OCI-LY7 (cell line): ENCODE measurements around the gene SNAP29. TPM values are rescaled to one million over a fixed set of nuclear protein-coding genes. Genes with fewer than 3 reads are reported as not detected.

Experiments used
- BruUV-seq: library from RNA; stranded (reverse); fragments of 400-500 nt; replicated peaks from 2 replicates; lab custom pipeline; 2021; lab: Mats Ljungman, UMichigan
- CTCF ChIA-PET: fragments of 300-600 bp; sonication (Branson Sonifier 250); formaldehyde crosslinking; loops from one replicate; lab custom pipeline; 2022; ENCODE audit warnings: antibody characterized with exemption; ENCODE audit not compliant: unreplicated experiment; lab: Charles Lee
- POLR2A ChIA-PET: fragments of 300-600 bp; sonication (Branson Sonifier 250); formaldehyde crosslinking; loops from one replicate; lab custom pipeline; 2022; ENCODE audit warnings: antibody characterized with exemption; lab: Charles Lee
- DNase-seq: peaks from one replicate; pipeline ENCODE4 v3.0.0-alpha.2; 2015; ENCODE audit warnings: low spot score
- H2AFZ ChIP-seq: fragments of 200-600 bp; sonication (generic), shearing (Covaris generic); 2 replicates; pipeline ENCODE4 v1.6.1; 2014; ENCODE audit warnings: mild to moderate bottlenecking, antibody characterized with exemption, low read length, moderate library complexity
- H3K27ac ChIP-seq: fragments of 200-600 bp; sonication (generic); 2 replicates; pipeline ENCODE4 v1.5.1; 2014; ENCODE audit warnings: mixed run types, low read depth, mild to moderate bottlenecking, moderate library complexity, low read length, inconsistent platforms; ENCODE audit not compliant: poor library complexity, severe bottlenecking
- H3K36me3 ChIP-seq: fragments of 200-600 bp; sonication (generic); 2 replicates; pipeline ENCODE4 v1.6.1; 2014; ENCODE audit warnings: mild to moderate bottlenecking, antibody characterized with exemption, low read length, moderate library complexity, mixed read lengths; ENCODE audit not compliant: insufficient read depth
- H3K4me1 ChIP-seq: fragments of 200-600 bp; sonication (generic); 2 replicates; pipeline ENCODE4 v1.5.1; 2014; ENCODE audit warnings: mild to moderate bottlenecking, low read length; ENCODE audit not compliant: insufficient read depth, poor library complexity, severe bottlenecking
- H3K4me2 ChIP-seq: fragments of 200-600 bp; sonication (generic); 2 replicates; pipeline ENCODE4 v1.6.1; 2014; ENCODE audit warnings: mild to moderate bottlenecking, low read length
- H3K4me3 ChIP-seq: fragments of 200-600 bp; sonication (generic); 2 replicates; pipeline ENCODE4 v1.5.1; 2014; ENCODE audit warnings: mild to moderate bottlenecking, low read depth, low read length; ENCODE audit not compliant: poor library complexity, severe bottlenecking
- H3K79me2 ChIP-seq: fragments of 200-600 bp; sonication (generic); 2 replicates; pipeline ENCODE4 v1.6.1; 2016; ENCODE audit warnings: low read depth, mild to moderate bottlenecking, low read length, moderate library complexity, mixed read lengths; ENCODE audit not compliant: insufficient read depth
- H3K9me2 ChIP-seq: fragments of 200-600 bp; sonication (generic); 2 replicates; pipeline ENCODE4 v1.6.1; 2016; ENCODE audit warnings: mild to moderate bottlenecking, low read length, mixed read lengths; ENCODE audit not compliant: insufficient read depth
- H3K9me3 ChIP-seq: fragments of 200-600 bp; sonication (generic); 2 replicates; pipeline ENCODE4 v1.6.1; 2014; ENCODE audit warnings: mild to moderate bottlenecking, mixed run types, low read length, mixed read lengths
- H4K20me1 ChIP-seq: fragments of 200-600 bp; sonication (generic); 2 replicates; pipeline ENCODE4 v1.6.1; 2014; ENCODE audit warnings: mild to moderate bottlenecking, antibody characterized with exemption, low read length, moderate library complexity, mixed read lengths; ENCODE audit not compliant: insufficient read depth
- CTCF ChIP-seq: fragments of 200-600 bp; sonication (generic); conservative IDR thresholded peaks from 2 replicates; pipeline ENCODE4 v1.5.1; 2014; ENCODE audit warnings: mild to moderate bottlenecking, antibody characterized with exemption, low read length, moderate library complexity, mixed read lengths
- EZH2phosphoT487 ChIP-seq: fragments of 200-600 bp; sonication (generic); IDR thresholded peaks from 2 replicates; pipeline ENCODE4 v1.6.1; 2018; ENCODE audit warnings: low read depth, borderline replicate concordance, mild to moderate bottlenecking, mixed run types, antibody characterized with exemption, low read length, moderate library complexity, mixed read lengths
- intact Hi-C: fragments of 100-400 bp; cut with micrococcal nuclease; formaldehyde crosslinking; loops from one replicate; pipeline ENCODE4 v1.10.0; 2022; ENCODE audit not compliant: unreplicated experiment
- total RNA-seq, 2 experiments: library from RNA; depleted of rRNA in 1 of 2; stranded (reverse); fragments of >200 nt in 1 of 2; shearing (Covaris generic) in 1 of 2; gene quantifications; 2 replicates each; pipeline ENCODE4 v1.2.3, GENCODE V29; 2014 to 2022

Gene SNAP29
- total RNA-seq, 2 experiments from 2014 or later = 12.7 to 26.9 TPM

- no peak for DNase-seq
- H3K9me3 ChIP-seq = no peaks in the 10 kb centered on the region
- no peaks in the 10 kb centered on the region for H3K36me3 ChIP-seq
- H3K9me2 ChIP-seq = no peaks in the 10 kb centered on the region
- no peak overlapping the region for H3K4me2 ChIP-seq
- no peak overlapping the region for H3K4me3 ChIP-seq
- no TSS peak for BruUV-seq
- CTCF ChIA-PET = interaction anchor here (1.0 kb wide), 1 partner anchor 15 kb away, joined by 3 read pairs; no protein-coding TSS in a partner anchor
- H2AFZ ChIP-seq = no peak overlapping the region
- no peak overlapping the region for H3K27ac ChIP-seq
- no peaks in the 10 kb centered on the region; the same call in 1 of the 2 replicates for H4K20me1 ChIP-seq
- no peaks in the 10 kb centered on the region for H3K4me1 ChIP-seq
- intact Hi-C loops = no loop called here
- no peak for TF ChIP-seq CTCF
- TF ChIP-seq EZH2phosphoT487 = no peak
- no peaks in the 10 kb centered on the region for H3K79me2 ChIP-seq
- POLR2A ChIA-PET = no interaction called here
These were observed 45.5 kb downstream of the SNAP29 start for GRCh38 chr22:20904008-20904979.

GRCh38 chr22:20904980-20905355, 46.2 kb downstream of the SNAP29 start:
- no peaks in the 10 kb centered on the region for H3K79me2 ChIP-seq
- ChIA-PET POLR2A (no interaction called here), CTCF (interaction anchor here (1.0 kb wide), 1 partner anchor 15 kb away, joined by 3 read pairs; no protein-coding TSS in a partner anchor)
- no peak overlapping the region for H2AFZ ChIP-seq
- H3K9me2 ChIP-seq = no peaks in the 10 kb centered on the region
- no peak overlapping the region for H3K4me3 ChIP-seq
- TF ChIP-seq CTCF (no peak), EZH2phosphoT487 (no peak)
- no peaks in the 10 kb centered on the region for H3K4me1 ChIP-seq
- no peaks in the 10 kb centered on the region for H3K9me3 ChIP-seq
- no peak for DNase-seq
- BruUV-seq = no TSS peak
- H3K27ac ChIP-seq = no peak overlapping the region
- H3K4me2 ChIP-seq = no peak overlapping the region
- H4K20me1 ChIP-seq = no peaks in the 10 kb centered on the region; the same call in 1 of the 2 replicates
- H3K36me3 ChIP-seq = no peaks in the 10 kb centered on the region
- intact Hi-C loops = no loop called here
